SK-N-SH treated with all-trans-retinoic acid at 6 μM for 48 hours (cell line): Measurements from ENCODE around the gene PIAS1.

Source experiments
- ATAC-seq: fragments of 200-7000 bp; cut with Tn5 transposase; 3 replicates; pipeline ENCODE4 v1.9.1; 2020; ENCODE audit warnings: mild to moderate bottlenecking, moderate library complexity
- ARNTL ChIP-seq: fragments of 450-650 bp; formaldehyde crosslinking; IDR thresholded peaks from 2 replicates; pipeline ENCODE4 v1.5.0; 2020; ENCODE audit warnings: low read depth, mild to moderate bottlenecking, moderate library complexity, borderline replicate concordance
- BACH2 ChIP-seq: fragments of 250-450 bp; sonication (Bioruptor Pico); IDR thresholded peaks from 2 replicates; pipeline ENCODE4 v1.9.0; 2021; ENCODE audit warnings: mild to moderate bottlenecking, borderline replicate concordance
- CREB5 ChIP-seq: fragments of 250-450 bp; sonication (Bioruptor Pico); IDR thresholded peaks from 2 replicates; pipeline ENCODE4 v1.5.1; 2020; ENCODE audit warnings: low read depth, mild to moderate bottlenecking, moderate library complexity
- CSDC2 ChIP-seq: fragments of 250-450 bp; sonication (Bioruptor Pico); IDR thresholded peaks from 2 replicates; pipeline ENCODE4 v1.5.0; 2020; ENCODE audit warnings: mild to moderate bottlenecking, moderate library complexity
- CSRNP3 ChIP-seq: fragments of 250-450 bp; sonication (Bioruptor Pico); IDR thresholded peaks from 2 replicates; pipeline ENCODE4 v1.5.1; 2021; ENCODE audit warnings: mild to moderate bottlenecking, moderate library complexity
- ESRRG ChIP-seq: fragments of 250-450 bp; sonication (Bioruptor Pico); IDR thresholded peaks from 2 replicates; pipeline ENCODE4 v1.6.1; 2021; ENCODE audit warnings: mild to moderate bottlenecking
- GLIS3 ChIP-seq: fragments of 250-450 bp; sonication (Bioruptor Pico); IDR thresholded peaks from 2 replicates; pipeline ENCODE4 v1.5.0; 2020; ENCODE audit warnings: mild to moderate bottlenecking, moderate library complexity
- ISL1 ChIP-seq: fragments of 250-450 bp; sonication (Bioruptor Pico); IDR thresholded peaks from 2 replicates; pipeline ENCODE4 v2.1.2; 2022; ENCODE audit warnings: mild to moderate bottlenecking, moderate library complexity
- PATZ1 ChIP-seq: fragments of 250-450 bp; sonication (Bioruptor Pico); IDR thresholded peaks from 2 replicates; pipeline ENCODE4 v1.8.0; 2020; ENCODE audit warnings: mild to moderate bottlenecking, moderate library complexity, borderline replicate concordance
- POU6F1 ChIP-seq: fragments of 250-450 bp; sonication (Bioruptor Pico); IDR thresholded peaks from 2 replicates; pipeline ENCODE4 v1.8.0; 2021; ENCODE audit warnings: low read depth, mild to moderate bottlenecking, moderate library complexity, borderline replicate concordance
- PPARA ChIP-seq: fragments of 250-450 bp; sonication (Bioruptor Pico); IDR thresholded peaks from 2 replicates; pipeline ENCODE4 v1.5.0; 2020; ENCODE audit warnings: mild to moderate bottlenecking, borderline replicate concordance
- RARB ChIP-seq: fragments of 250-450 bp; sonication (Bioruptor Pico); IDR thresholded peaks from 2 replicates; pipeline ENCODE4 v1.8.0; 2021; ENCODE audit warnings: mild to moderate bottlenecking, moderate library complexity
- SNAI2 ChIP-seq: fragments of 250-450 bp; sonication (Bioruptor Pico); IDR thresholded peaks from 2 replicates; pipeline ENCODE4 v1.5.0; 2020; ENCODE audit warnings: mild to moderate bottlenecking, moderate library complexity
- TCF4 ChIP-seq: fragments of 250-450 bp; sonication (Bioruptor Pico); IDR thresholded peaks from 2 replicates; pipeline ENCODE4 v1.8.0; 2021; ENCODE audit warnings: mild to moderate bottlenecking, moderate library complexity, borderline replicate concordance
- TOX ChIP-seq: fragments of 250-450 bp; sonication (Bioruptor Pico); IDR thresholded peaks from 2 replicates; pipeline ENCODE4 v1.8.0; 2021; ENCODE audit warnings: mild to moderate bottlenecking, moderate library complexity, borderline replicate concordance
- TSHZ2 ChIP-seq: fragments of 250-450 bp; sonication (Bioruptor Pico); IDR thresholded peaks from 2 replicates; pipeline ENCODE4 v1.5.0; 2020; ENCODE audit warnings: mild to moderate bottlenecking, moderate library complexity
- ZC3H10 ChIP-seq: fragments of 250-450 bp; sonication (Bioruptor Pico); IDR thresholded peaks from 2 replicates; pipeline ENCODE4 v1.5.1; 2021; ENCODE audit warnings: mild to moderate bottlenecking, moderate library complexity
- ZFP3 ChIP-seq: fragments of 250-450 bp; sonication (Bioruptor Pico); IDR thresholded peaks from 2 replicates; pipeline ENCODE4 v1.5.0; 2020; ENCODE audit warnings: mild to moderate bottlenecking, moderate library complexity
- ZFP30 ChIP-seq: fragments of 450-650 bp; formaldehyde crosslinking; IDR thresholded peaks from 2 replicates; pipeline ENCODE4 v1.5.0; 2022; ENCODE audit warnings: mild to moderate bottlenecking, moderate library complexity
- ZNF565 ChIP-seq: fragments of 450-650 bp; formaldehyde crosslinking; conservative IDR thresholded peaks from 2 replicates; pipeline ENCODE4 v1.5.0; 2020; ENCODE audit warnings: low read depth, mild to moderate bottlenecking, moderate library complexity
- ZNF70 ChIP-seq: fragments of 450-650 bp; formaldehyde crosslinking; IDR thresholded peaks from 2 replicates; pipeline ENCODE4 v1.5.0; 2020; ENCODE audit warnings: mild to moderate bottlenecking, moderate library complexity
- ZNF8 ChIP-seq: fragments of 450-650 bp; formaldehyde crosslinking; IDR thresholded peaks from 2 replicates; pipeline ENCODE4 v1.5.0; 2020; ENCODE audit warnings: mild to moderate bottlenecking, moderate library complexity

The PIAS1 gene

GRCh38 chr15:68078365-68078764, 24.2 kb downstream of the PIAS1 start:
- ATAC-seq = no peak
- TF ChIP-seq ZNF565 (no peak), SNAI2 (CRISPR knock-in tag) (no peak), PATZ1 (CRISPR knock-in tag) (no peak), TSHZ2 (CRISPR knock-in tag) (no peak), TOX (CRISPR knock-in tag) (no peak), ZFP3 (CRISPR knock-in tag) (no peak), CREB5 (CRISPR knock-in tag) (no peak), BACH2 (CRISPR knock-in tag) (no peak), TCF4 (CRISPR knock-in tag) (no peak), ARNTL (CRISPR knock-in tag) (no peak), POU6F1 (CRISPR knock-in tag) (no peak)

GRCh38 chr15:68080334-68080733, 26.2 kb downstream of the PIAS1 start:
- no peak for TF ChIP-seq ESRRG
- no peak for TF ChIP-seq RARB (CRISPR knock-in tag)
- TF ChIP-seq ZNF8 = no peak
- TF ChIP-seq TCF4 (CRISPR knock-in tag) = no peak
- TF ChIP-seq GLIS3 (CRISPR knock-in tag) = no peak
- no peak for TF ChIP-seq ISL1 (CRISPR knock-in tag)
- TF ChIP-seq ZNF70 (CRISPR knock-in tag) = no peak
- no peak for TF ChIP-seq CREB5 (CRISPR knock-in tag)
- no peak for TF ChIP-seq TOX (CRISPR knock-in tag)
- no peak for TF ChIP-seq PPARA
- no peak for TF ChIP-seq CSRNP3 (CRISPR knock-in tag)
- no peak for TF ChIP-seq PATZ1 (CRISPR knock-in tag)
- no peak for TF ChIP-seq POU6F1 (CRISPR knock-in tag)
- no peak for TF ChIP-seq ZNF565
- no peak for TF ChIP-seq ARNTL (CRISPR knock-in tag)
- no peak for TF ChIP-seq ZFP30 (CRISPR knock-in tag)
- no peak for TF ChIP-seq CSDC2 (CRISPR knock-in tag)
- no peak for TF ChIP-seq ZC3H10 (CRISPR knock-in tag)
- no peak for ATAC-seq
